ENCODE results near the gene CTIF.

CTIF gene

GRCh38 chr18:48848641-48849143 is 309.9 kb downstream of the CTIF start:
- Histone ChIP-seq H3K4me1 (ENCODE audit: low read length) (no peaks in the 10 kb centered on the region), H3K4me3 (ENCODE audit: low read length) (no peak overlapping the region), H3K9ac (ENCODE audit: low read length) (no peak overlapping the region), H3K4me2 (ENCODE audit: low read length) (no peak overlapping the region), H3K27me3 (ENCODE audit: low read depth, low read length) (no peaks in the 10 kb centered on the region), H3K9me3 (ENCODE audit: insufficient read depth, low read length) (no peaks in the 10 kb centered on the region), H2AFZ (ENCODE audit: low read depth, low read length) (no peak overlapping the region), H3K36me3 (replicated peaks; ENCODE audit: low read depth, low read length) (no peaks in the 10 kb centered on the region), H3K27ac (ENCODE audit: low read length) (no peak overlapping the region), H3K79me2 (ENCODE audit: low read length) (no peaks in the 10 kb centered on the region), H4K20me1 (ENCODE audit: insufficient read depth, low read length) (no peaks in the 10 kb centered on the region)
- TF ChIP-seq CTCF (IDR thresholded peaks at IDR 0.05; ENCODE audit: low read depth, low read length) (no peak), EZH2phosphoT487 (IDR thresholded peaks at IDR 0.05; ENCODE audit: low read depth) (no peak)

- Histone ChIP-seq H3K79me2 (ENCODE audit: low read length) (no peaks in the 10 kb centered on the region), H3K9ac (ENCODE audit: low read length) (no peak overlapping the region), H2AFZ (ENCODE audit: low read depth, low read length) (no peak overlapping the region), H3K27ac (ENCODE audit: low read length) (no peak overlapping the region), H3K36me3 (replicated peaks; ENCODE audit: low read depth, low read length) (no peaks in the 10 kb centered on the region), H3K27me3 (ENCODE audit: low read depth, low read length) (no peaks in the 10 kb centered on the region), H3K4me3 (ENCODE audit: low read length) (no peak overlapping the region), H3K4me2 (ENCODE audit: low read length) (no peak overlapping the region), H4K20me1 (ENCODE audit: insufficient read depth, low read length) (no peaks in the 10 kb centered on the region), H3K9me3 (ENCODE audit: insufficient read depth, low read length) (no peaks in the 10 kb centered on the region), H3K4me1 (ENCODE audit: low read length) (peaks cover under 1% of the 10 kb centered on the region)
- TF ChIP-seq EZH2phosphoT487 (IDR thresholded peaks at IDR 0.05; ENCODE audit: low read depth) (no peak), CTCF (IDR thresholded peaks at IDR 0.05; ENCODE audit: low read depth, low read length) (no peak)
Measured at GRCh38 chr18:48850822-48851598, 312.2 kb downstream of the CTIF start.

GRCh38 chr18:48851599-48851960 is 312.7 kb downstream of the CTIF start:
- H3K36me3 ChIP-seq (replicated peaks; ENCODE audit: low read depth, low read length), result no peaks in the 10 kb centered on the region
- no peak overlapping the region for H2AFZ ChIP-seq (ENCODE audit: low read depth, low read length)
- no peaks in the 10 kb centered on the region for H4K20me1 ChIP-seq (ENCODE audit: insufficient read depth, low read length)
- no peaks in the 10 kb centered on the region for H3K27me3 ChIP-seq (ENCODE audit: low read depth, low read length)
- peaks cover 3% of the 10 kb centered on the region for H3K4me1 ChIP-seq (ENCODE audit: low read length)
- H3K9me3 ChIP-seq (ENCODE audit: insufficient read depth, low read length), result no peaks in the 10 kb centered on the region
- H3K27ac ChIP-seq (ENCODE audit: low read length), result no peak overlapping the region
- no peak overlapping the region for H3K4me2 ChIP-seq (ENCODE audit: low read length)
- no peak overlapping the region for H3K4me3 ChIP-seq (ENCODE audit: low read length)
- no peaks in the 10 kb centered on the region for H3K79me2 ChIP-seq (ENCODE audit: low read length)
- no peak overlapping the region for H3K9ac ChIP-seq (ENCODE audit: low read length)
- TF ChIP-seq EZH2phosphoT487 (IDR thresholded peaks at IDR 0.05; ENCODE audit: low read depth), result no peak
- TF ChIP-seq CTCF (IDR thresholded peaks at IDR 0.05; ENCODE audit: low read depth, low read length), result no peak

- Histone ChIP-seq H4K20me1 (ENCODE audit: insufficient read depth, low read length) (no peaks in the 10 kb centered on the region), H3K79me2 (ENCODE audit: low read length) (no peaks in the 10 kb centered on the region), H3K9me3 (ENCODE audit: insufficient read depth, low read length) (no peaks in the 10 kb centered on the region), H3K9ac (ENCODE audit: low read length) (no peak overlapping the region), H2AFZ (ENCODE audit: low read depth, low read length) (no peak overlapping the region), H3K36me3 (replicated peaks; ENCODE audit: low read depth, low read length) (no peaks in the 10 kb centered on the region), H3K27ac (ENCODE audit: low read length) (no peak overlapping the region), H3K4me2 (ENCODE audit: low read length) (no peak overlapping the region), H3K4me3 (ENCODE audit: low read length) (no peak overlapping the region), H3K4me1 (ENCODE audit: low read length) (peaks cover 3% of the 10 kb centered on the region), H3K27me3 (ENCODE audit: low read depth, low read length) (no peaks in the 10 kb centered on the region)
- TF ChIP-seq CTCF (IDR thresholded peaks at IDR 0.05; ENCODE audit: low read depth, low read length), result no peak
Measured at GRCh38 chr18:48852292-48852691, 313.5 kb downstream of the CTIF start.
